ENCODE data around the gene COL21A1.

DNA sequence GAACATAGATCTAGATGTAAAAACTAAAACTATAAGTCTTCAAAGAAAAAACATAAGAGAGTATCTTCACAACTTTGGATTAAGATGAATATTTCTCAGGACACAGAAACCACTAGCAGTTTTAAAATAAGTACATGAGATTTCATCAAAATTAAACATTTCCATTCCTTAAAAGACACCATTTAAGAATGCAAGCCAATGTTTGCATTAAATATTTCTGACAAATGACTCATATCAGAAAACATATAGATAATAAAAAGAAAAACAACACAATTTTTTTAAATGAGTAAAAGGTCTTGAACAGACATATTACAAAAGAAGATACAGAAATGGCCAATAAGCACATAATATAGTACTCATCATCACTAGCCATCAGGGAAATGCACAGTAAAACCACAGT lies 59.7 kb downstream of the COL21A1 start:
- TF ChIP-seq, protein P1, sequence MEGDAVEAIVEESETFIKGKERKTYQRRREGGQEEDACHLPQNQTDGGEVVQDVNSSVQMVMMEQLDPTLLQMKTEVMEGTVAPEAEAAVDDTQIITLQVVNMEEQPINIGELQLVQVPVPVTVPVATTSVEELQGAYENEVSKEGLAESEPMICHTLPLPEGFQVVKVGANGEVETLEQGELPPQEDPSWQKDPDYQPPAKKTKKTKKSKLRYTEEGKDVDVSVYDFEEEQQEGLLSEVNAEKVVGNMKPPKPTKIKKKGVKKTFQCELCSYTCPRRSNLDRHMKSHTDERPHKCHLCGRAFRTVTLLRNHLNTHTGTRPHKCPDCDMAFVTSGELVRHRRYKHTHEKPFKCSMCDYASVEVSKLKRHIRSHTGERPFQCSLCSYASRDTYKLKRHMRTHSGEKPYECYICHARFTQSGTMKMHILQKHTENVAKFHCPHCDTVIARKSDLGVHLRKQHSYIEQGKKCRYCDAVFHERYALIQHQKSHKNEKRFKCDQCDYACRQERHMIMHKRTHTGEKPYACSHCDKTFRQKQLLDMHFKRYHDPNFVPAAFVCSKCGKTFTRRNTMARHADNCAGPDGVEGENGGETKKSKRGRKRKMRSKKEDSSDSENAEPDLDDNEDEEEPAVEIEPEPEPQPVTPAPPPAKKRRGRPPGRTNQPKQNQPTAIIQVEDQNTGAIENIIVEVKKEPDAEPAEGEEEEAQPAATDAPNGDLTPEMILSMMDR (IDR thresholded peaks at IDR 0.05; ENCODE audit: low read depth, low read length, poor library complexity, severe bottlenecking): no peak
- no peak for TF ChIP-seq EZH2phosphoT487 (IDR thresholded peaks at IDR 0.05; ENCODE audit: borderline replicate concordance, low read length)
